ENCODE measurements around the gene TRIM71.

TRIM71 gene

GRCh38 chr3:32946973-32947788, 129.4 kb downstream of the TRIM71 start:
- H3K4me3 ChIP-seq (ENCODE audit: low read depth, low read length): no peak overlapping the region
- H3K36me3 ChIP-seq: no peaks in the 10 kb centered on the region
- TF ChIP-seq CTCF (IDR thresholded peaks at IDR 0.05; ENCODE audit: low read depth, low read length): no peak

More at GRCh38 chr3:32946973-32947788, 129.4 kb downstream of the TRIM71 start:
- no peak overlapping the region for H3K27ac ChIP-seq
- DNase-seq: no peak
- no peaks in the 10 kb centered on the region for H3K9me3 ChIP-seq (ENCODE audit: severe bottlenecking)
- no peaks in the 10 kb centered on the region for H3K27me3 ChIP-seq (ENCODE audit: insufficient read depth, low read depth, severe bottlenecking)

All from WERI-Rb-1 (cell line).